A673 (cell line): ENCODE data around the gene DVL1. TPM values are rescaled to one million over a fixed set of nuclear protein-coding genes. Genes with fewer than 3 reads are reported as not detected.

Experiments
- BruUV-seq: library from RNA; stranded (reverse); fragments of 400-500 nt; replicated peaks from 2 replicates; lab custom pipeline; 2021; lab: Mats Ljungman, UMichigan
- CTCF ChIA-PET: fragments of 300-600 bp; sonication (Branson Sonifier 250); formaldehyde crosslinking; loops from one replicate; lab custom pipeline; 2022; ENCODE audit warnings: antibody characterized with exemption; lab: Charles Lee
- POLR2A ChIA-PET: fragments of 300-600 bp; sonication (Branson Sonifier 250); formaldehyde crosslinking; loops from one replicate; lab custom pipeline; 2022; ENCODE audit warnings: antibody characterized with exemption; ENCODE audit not compliant: low non-redundant PET; lab: Charles Lee
- DNase-seq: peaks from one replicate; pipeline ENCODE4 v3.0.0-alpha.2; 2015; ENCODE audit warnings: low spot score
- H3K27ac ChIP-seq: fragments of 200-600 bp; sonication (generic); 2 replicates; pipeline ENCODE4 v1.5.1; 2016; ENCODE audit warnings: mixed run types, low read depth, mild to moderate bottlenecking, mixed read lengths, antibody characterized with exemption, low read length; ENCODE audit not compliant: poor library complexity, severe bottlenecking
- H3K27me3 ChIP-seq: fragments of 200-600 bp; sonication (generic); replicated peaks from 2 replicates; pipeline ENCODE4 v1.6.1; 2017; ENCODE audit warnings: mixed run types, low read depth, mild to moderate bottlenecking, mixed read lengths, antibody characterized with exemption, low read length; ENCODE audit not compliant: insufficient read depth, poor library complexity
- H3K36me3 ChIP-seq: fragments of 200-600 bp; sonication (generic); 2 replicates; pipeline ENCODE4 v1.6.1; 2016; ENCODE audit warnings: mixed run types, mild to moderate bottlenecking, mixed read lengths, antibody characterized with exemption, low read length; ENCODE audit not compliant: insufficient read depth, poor library complexity, severe bottlenecking
- H3K4me1 ChIP-seq: fragments of 200-600 bp; sonication (generic); 2 replicates; pipeline ENCODE4 v1.6.1; 2017; ENCODE audit warnings: mixed run types, mild to moderate bottlenecking, mixed read lengths, antibody characterized with exemption, low read length; ENCODE audit not compliant: insufficient read depth, poor library complexity, severe bottlenecking
- H3K4me3 ChIP-seq: fragments of 200-600 bp; sonication (generic); 2 replicates; pipeline ENCODE4 v1.5.1; 2016; ENCODE audit warnings: low read depth, mixed run types, mild to moderate bottlenecking, mixed read lengths, low read length; ENCODE audit not compliant: poor library complexity, severe bottlenecking
- H3K9me3 ChIP-seq: fragments of 200-600 bp; sonication (generic); 2 replicates; pipeline ENCODE4 v1.6.1; 2016; ENCODE audit warnings: mixed run types, low read depth, mild to moderate bottlenecking, mixed read lengths, antibody characterized with exemption, low read length; ENCODE audit not compliant: poor library complexity, severe bottlenecking
- EZH2 ChIP-seq: fragments of 200-600 bp; sonication (generic); IDR thresholded peaks from 2 replicates; pipeline ENCODE4 v1.6.1; 2017; ENCODE audit warnings: borderline replicate concordance, low read depth, mild to moderate bottlenecking, mixed read lengths, antibody characterized with exemption, low read length; ENCODE audit not compliant: poor library complexity, severe bottlenecking
- intact Hi-C: fragments of 100-400 bp; cut with micrococcal nuclease; formaldehyde crosslinking; loops from one replicate; pipeline ENCODE4 v1.10.0; 2022; ENCODE audit not compliant: unreplicated experiment
- total RNA-seq: library from RNA; stranded (reverse); gene quantifications from 2 replicates; pipeline ENCODE4 v1.2.3, GENCODE V29; 2021
- TF ChIP-seq, protein P1 (sequence below): fragments of 300-800, 200-600 bp; sonication (generic); conservative IDR thresholded peaks from 2 replicates; pipeline ENCODE4 v1.5.1; 2017; ENCODE audit warnings: low read depth, mild to moderate bottlenecking, antibody characterized with exemption, low read length, moderate library complexity, mixed read lengths

The DVL1 gene
- total RNA-seq, 1 experiment from 2014 or later, result 48.0 TPM

DNA sequence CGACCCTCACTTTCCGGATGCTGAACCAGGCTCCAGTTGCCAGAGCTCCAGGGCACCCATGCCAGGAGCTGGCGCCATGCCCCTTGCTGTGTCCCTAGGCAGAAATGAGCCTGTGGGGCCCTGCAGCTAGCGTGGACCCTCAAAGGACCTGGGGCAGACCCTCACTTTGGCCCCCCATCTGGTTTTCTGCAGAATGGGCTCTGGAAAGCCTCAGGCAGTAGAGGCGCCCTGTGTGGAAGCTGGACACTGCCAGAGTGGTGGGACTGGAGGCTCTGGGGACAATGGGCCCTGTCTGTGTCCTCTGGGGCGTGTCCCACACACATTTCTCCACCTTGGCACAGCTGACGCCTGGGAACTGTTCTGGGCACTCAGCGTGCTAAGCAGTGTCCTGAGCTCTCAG, 32.1 kb upstream of the DVL1 start:
- no TSS peak for BruUV-seq
- Histone ChIP-seq H3K27me3 (no peaks in the 10 kb centered on the region), H3K36me3 (peaks cover 8% of the 10 kb centered on the region), H3K27ac (no peak overlapping the region), H3K4me1 (no peaks in the 10 kb centered on the region), H3K4me3 (no peak overlapping the region), H3K9me3 (no peaks in the 10 kb centered on the region)
- POLR2A ChIA-PET, result no interaction called here
- no peak for DNase-seq
- CTCF ChIA-PET, result no interaction called here
- intact Hi-C loops, result no loop called here
- TF ChIP-seq, protein P1, sequence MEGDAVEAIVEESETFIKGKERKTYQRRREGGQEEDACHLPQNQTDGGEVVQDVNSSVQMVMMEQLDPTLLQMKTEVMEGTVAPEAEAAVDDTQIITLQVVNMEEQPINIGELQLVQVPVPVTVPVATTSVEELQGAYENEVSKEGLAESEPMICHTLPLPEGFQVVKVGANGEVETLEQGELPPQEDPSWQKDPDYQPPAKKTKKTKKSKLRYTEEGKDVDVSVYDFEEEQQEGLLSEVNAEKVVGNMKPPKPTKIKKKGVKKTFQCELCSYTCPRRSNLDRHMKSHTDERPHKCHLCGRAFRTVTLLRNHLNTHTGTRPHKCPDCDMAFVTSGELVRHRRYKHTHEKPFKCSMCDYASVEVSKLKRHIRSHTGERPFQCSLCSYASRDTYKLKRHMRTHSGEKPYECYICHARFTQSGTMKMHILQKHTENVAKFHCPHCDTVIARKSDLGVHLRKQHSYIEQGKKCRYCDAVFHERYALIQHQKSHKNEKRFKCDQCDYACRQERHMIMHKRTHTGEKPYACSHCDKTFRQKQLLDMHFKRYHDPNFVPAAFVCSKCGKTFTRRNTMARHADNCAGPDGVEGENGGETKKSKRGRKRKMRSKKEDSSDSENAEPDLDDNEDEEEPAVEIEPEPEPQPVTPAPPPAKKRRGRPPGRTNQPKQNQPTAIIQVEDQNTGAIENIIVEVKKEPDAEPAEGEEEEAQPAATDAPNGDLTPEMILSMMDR, result no peak
- TF ChIP-seq EZH2, result no peak

GRCh38 chr1:1380860-1381259, 31.6 kb upstream of the DVL1 start:
- Histone ChIP-seq H3K9me3 (no peaks in the 10 kb centered on the region), H3K27me3 (no peaks in the 10 kb centered on the region), H3K36me3 (peaks cover 4% of the 10 kb centered on the region), H3K4me1 (no peaks in the 10 kb centered on the region), H3K4me3 (no peak overlapping the region), H3K27ac (no peak overlapping the region)
- POLR2A ChIA-PET, result no interaction called here
- BruUV-seq, result no TSS peak
- CTCF ChIA-PET, result no interaction called here
- intact Hi-C loops, result no loop called here
- TF ChIP-seq EZH2, result no peak
- TF ChIP-seq, protein P1, result no peak
- no peak for DNase-seq

GRCh38 chr1:1377540-1378205, 28.5 kb upstream of the DVL1 start:
- DNase-seq, result no peak
- CTCF ChIA-PET, result interaction anchor here (0.6 kb wide), 1 partner anchor 25 kb away, joined by 3 read pairs; no protein-coding TSS in a partner anchor
- Histone ChIP-seq H3K27me3 (no peaks in the 10 kb centered on the region), H3K9me3 (no peaks in the 10 kb centered on the region), H3K4me3 (no peak overlapping the region), H3K27ac (no peak overlapping the region), H3K4me1 (peaks cover 10% of the 10 kb centered on the region), H3K36me3 (no peaks in the 10 kb centered on the region)
- intact Hi-C loops, result loop anchor here (10.0 kb wide), 1 partner anchor 263 kb away; the partner anchor contains the start of gene C1orf159
- POLR2A ChIA-PET, result interaction anchor here (0.6 kb wide), 1 partner anchor 253 kb away, joined by 5 read pairs; no protein-coding TSS in a partner anchor
- no TSS peak for BruUV-seq
- TF ChIP-seq, protein P1, result no peak
- TF ChIP-seq EZH2, result no peak
